HepG2 (cell line): ENCODE measurements around the gene ZDHHC3. TPM values are rescaled to one million over a fixed set of nuclear protein-coding genes. Genes with fewer than 3 reads are reported as not detected.

ENCODE experiments used
- ATAC-seq: fragments of 200-7000 bp; cut with Tn5 transposase; 3 replicates; pipeline ENCODE4 v1.9.1; 2020; ENCODE audit warnings: mild to moderate bottlenecking, moderate library complexity
- BruUV-seq: library from RNA; stranded (reverse); fragments of 400-500 nt; replicated peaks from 2 replicates; lab custom pipeline; 2021; lab: Mats Ljungman, UMichigan
- CTCF ChIA-PET: fragments of 300-600 bp; formaldehyde crosslinking; extraction: SDS; loops from one replicate; lab custom pipeline; 2021; ENCODE audit warnings: low total read pairs, inconsistent platforms, low intra/inter-chr PET ratio; lab: Yijun Ruan, JAX
- POLR2A ChIA-PET: fragments of 350-600 bp; sonication (Branson Sonifier 250); formaldehyde crosslinking; loops from one replicate; lab custom pipeline; 2020; ENCODE audit warnings: antibody characterized with exemption, inconsistent platforms; lab: Yijun Ruan, JAX
- DNase-seq: peaks from one replicate; pipeline ENCODE4 v3.0.0-alpha.2; 2015; ENCODE audit warnings: low spot score
- FAIRE-seq: peaks from 3 replicates; lab custom pipeline; 2011; peaks lifted over from hg19 to GRCh38; lab: Jason Lieb, UNC
- H2AFZ ChIP-seq: one replicate; pipeline ENCODE4 v1.6.1; 2011; ENCODE audit warnings: low read length, inconsistent platforms
- H3K27ac ChIP-seq: fragments of 300-600 bp; 3 replicates; pipeline ENCODE4 v1.8.0; 2011; ENCODE audit warnings: mixed run types, mild to moderate bottlenecking, mixed read lengths, low read length, inconsistent platforms; ENCODE audit not compliant: insufficient read depth; ENCODE audit errors: extremely low read length
- H3K27me3 ChIP-seq, 2 experiments: fragments of 200-600 bp in 1 of 2; 2 replicates in 1 of 2; 3 replicates in 1 of 2; pipeline versions ENCODE4 v1.6.0 to v1.8.0; 2011; ENCODE audit warnings: low read length in 2 of 2, mild to moderate bottlenecking in 2 of 2, moderate library complexity in 2 of 2, inconsistent platforms in 1 of 2; ENCODE audit not compliant: insufficient read depth in 2 of 2, control insufficient read depth in 1 of 2
- H3K36me3 ChIP-seq, 2 experiments: fragments of 200-600 bp in 1 of 2; replicated peaks in 1 of 2; 2 replicates in 1 of 2; 3 replicates in 1 of 2; pipeline versions ENCODE4 v1.5.1 to v1.8.0; 2011; ENCODE audit warnings: low read length in 2 of 2, inconsistent platforms in 1 of 2; ENCODE audit not compliant: insufficient read depth in 2 of 2, control insufficient read depth in 1 of 2
- H3K4me1 ChIP-seq: 2 replicates; pipeline ENCODE4 v1.5.1; 2012; ENCODE audit warnings: low read length, inconsistent platforms; ENCODE audit not compliant: insufficient read depth
- H3K4me2 ChIP-seq: 2 replicates; pipeline ENCODE4 v1.6.0; 2011; ENCODE audit warnings: low read depth, low read length, inconsistent platforms
- H3K4me3 ChIP-seq, 3 experiments: fragments of 200-600 bp in 1 of 3; sonication (generic), shearing (Covaris generic) in 1 of 3; replicated peaks in 1 of 3; 2 replicates each; pipeline ENCODE4 v1.5.1; 2011 to 2016; ENCODE audit warnings: low read length in 3 of 3, inconsistent platforms in 2 of 3, low read depth in 2 of 3, mild to moderate bottlenecking in 2 of 3, control low read depth in 1 of 3, mixed read lengths in 1 of 3; ENCODE audit not compliant: insufficient read depth in 1 of 3
- H3K79me2 ChIP-seq: one replicate; pipeline ENCODE4 v1.6.1; 2011; ENCODE audit warnings: low read length, inconsistent platforms; ENCODE audit not compliant: insufficient read depth
- H3K9ac ChIP-seq: 2 replicates; pipeline ENCODE4 v1.6.0; 2011; ENCODE audit warnings: mild to moderate bottlenecking, low read depth, low read length, inconsistent platforms; ENCODE audit not compliant: insufficient read depth
- H3K9me3 ChIP-seq: 2 replicates; pipeline ENCODE4 v1.5.1; 2012; ENCODE audit warnings: mild to moderate bottlenecking, low read length
- H4K20me1 ChIP-seq: 2 replicates; pipeline ENCODE4 v1.6.0; 2011; ENCODE audit warnings: inconsistent platforms, mild to moderate bottlenecking, low read length, moderate library complexity; ENCODE audit not compliant: insufficient read depth
- FOXP1 ChIP-seq, 2 experiments: fragments of 450-650 bp in 1 of 2; IDR thresholded peaks; 2 replicates each; pipeline ENCODE4 v1.6.1; 2017 to 2018; ENCODE audit warnings: antibody characterized with exemption in 1 of 2
- MBNL3 ChIP-seq: fragments of 250-450 bp; sonication (Bioruptor Pico); conservative IDR thresholded peaks from 2 replicates; pipeline ENCODE4 v1.8.0; 2022; ENCODE audit warnings: mild to moderate bottlenecking, inconsistent platforms
- MTERF4 ChIP-seq: sonication (generic); formaldehyde crosslinking; IDR thresholded peaks from 2 replicates; pipeline ENCODE4 v1.8.0; 2023; ENCODE audit warnings: mild to moderate bottlenecking, missing genetic modification reagents
- POLR2A ChIP-seq, 2 experiments: IDR thresholded peaks; 2 replicates each; pipeline ENCODE4 v1.6.1; 2011; ENCODE audit warnings: low read depth in 2 of 2, low read length in 2 of 2, mild to moderate bottlenecking in 1 of 2, moderate library complexity in 1 of 2; ENCODE audit not compliant: insufficient read depth in 1 of 2
- PRDM4 ChIP-seq: sonication (generic); formaldehyde crosslinking; IDR thresholded peaks from 2 replicates; pipeline ENCODE4 v1.9.0; 2021; ENCODE audit warnings: missing genetic modification reagents, borderline replicate concordance
- RBM22 ChIP-seq: fragments of 200-400 bp; formaldehyde crosslinking; optimal IDR thresholded peaks from 2 replicates; pipeline ENCODE3; 2017; ENCODE audit warnings: mild to moderate bottlenecking, low read length, moderate library complexity
- ZNF3 ChIP-seq: IDR thresholded peaks from 2 replicates; pipeline ENCODE4 v1.7.0; 2017; ENCODE audit warnings: inconsistent platforms
- ZSCAN12 ChIP-seq: sonication (generic); formaldehyde crosslinking; IDR thresholded peaks from 2 replicates; pipeline ENCODE4 v1.9.0; 2021; ENCODE audit warnings: mild to moderate bottlenecking, missing genetic modification reagents
- WGBS: methylation state at CpG from one replicate; pipeline ENCODE4 v1.1.6; 2017; ENCODE audit warnings: low lambda C conversion rate; 5-methylcytosine and 5-hydroxymethylcytosine counted together
- in situ Hi-C: cut with HindIII; loops from 2 replicates; pipeline ENCODE4 v1.10.0; 2017; ENCODE audit warnings: low pct_unique_long_range_greater_than_20kb; ENCODE audit not compliant: extremely low pct_ligation_motif_present
- intact Hi-C: fragments of 100-400 bp; cut with micrococcal nuclease; formaldehyde crosslinking; loops from one replicate; pipeline ENCODE4 v1.10.0; 2022; ENCODE audit not compliant: unreplicated experiment
- polyA plus RNA-seq, 8 experiments: library from polyadenylated mRNA; depleted of rRNA in 3 of 8; stranded (reverse) in 7 of 8; unstranded in 1 of 8; fragments of >200 nt; fragmentation: Illumina TruSeq in 4 of 8; extraction: Trizol in 4 of 8; gene quantifications; 2 replicates each; pipeline versions ENCODE4 v1.2.1 to v1.2.3, GENCODE V29; 2011 to 2016; ENCODE audit warnings: low read depth in 4 of 8, missing spikeins in 1 of 8, mixed read lengths in 1 of 8; ENCODE audit not compliant: insufficient read depth in 1 of 8
- total RNA-seq, 5 experiments: library from RNA; depleted of rRNA; stranded (reverse); fragments of >200 nt; fragmentation: Illumina TruSeq; extraction: Trizol; gene quantifications; 2 replicates each; pipeline ENCODE4 v1.2.3, GENCODE V29; 2016; ENCODE audit warnings: low read depth in 1 of 5

ZDHHC3 gene
- total and polyA plus RNA-seq, 2 of the 13 experiments (the other 11 are each of a cell fraction or from before 2014, with no cell fraction given), result 44.1 to 65.7 TPM

DNA sequence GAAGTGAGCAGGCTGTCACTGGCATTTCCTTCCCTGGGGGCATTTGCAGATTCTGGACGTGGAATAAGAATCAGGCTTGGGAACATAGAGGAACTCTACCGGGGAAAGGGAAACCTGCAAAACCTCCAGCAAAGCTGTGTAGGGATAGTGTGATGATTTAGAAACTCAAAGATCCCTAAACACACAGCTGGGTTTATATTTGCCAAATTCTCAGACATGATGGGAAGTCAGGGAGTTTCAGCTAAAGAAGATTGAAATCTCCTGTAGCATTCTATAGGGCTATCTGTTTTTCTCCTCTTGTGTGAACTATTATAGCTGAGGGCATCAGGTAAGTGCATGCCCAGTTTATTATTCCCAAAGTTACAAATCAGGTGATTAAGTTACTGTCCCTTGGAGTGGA lies 40.9 kb upstream of the ZDHHC3 start:
- intact Hi-C loops (no loop called here), in situ Hi-C loops (no loop called here)
- TF ChIP-seq PRDM4 (CRISPR knock-in tag) (no peak), POLR2A (IDR thresholded peaks at IDR 0.05; ENCODE audit: insufficient read depth in 1 of 2, low read depth in 2 of 2, low read length in 2 of 2) (0 out of 4 replicates have a peak, but pooled peaks of 1 of the 2 experiments have one; percentile 5), ZSCAN12 (CRISPR knock-in tag) (no peak)
- Histone ChIP-seq H3K9me3 (no peaks in the 10 kb centered on the region), H3K27me3 (no peaks in the 10 kb centered on the region), H3K4me2 (no peak overlapping the region), H3K4me3 (no peak overlapping the region), H3K27ac (no peak overlapping the region), H3K9ac (no peak overlapping the region), H3K4me1 (0 out of 2 replicates have a peak, but pooled peaks cover 4% of the 10 kb centered on the region), H3K79me2 (no peaks in the 10 kb centered on the region), H2AFZ (no peak overlapping the region), H3K36me3 (peaks cover 5 to 16% of the 10 kb centered on the region in 2 experiments; a peak in 4 of 5 replicates), H4K20me1 (no peaks in the 10 kb centered on the region)
- POLR2A ChIA-PET, result no interaction called here
- BruUV-seq, result no TSS peak
- ATAC-seq (no peak), DNase-seq (no peak), FAIRE-seq (no peak)
- CTCF ChIA-PET, result no interaction called here
- WGBS, result 97% methylated on average over 2 of the region's 2 CpGs

- H3K79me2 ChIP-seq, result no peaks in the 10 kb centered on the region
- FAIRE-seq (no peak), ATAC-seq (no peak), DNase-seq (no peak)
- no peaks in the 10 kb centered on the region for H3K27me3 ChIP-seq
- no peak overlapping the region for H3K9ac ChIP-seq
- in situ Hi-C loops, result no loop called here
- no TSS peak for BruUV-seq
- no peak overlapping the region for H3K4me2 ChIP-seq
- no peaks in the 10 kb centered on the region for H4K20me1 ChIP-seq
- TF ChIP-seq MTERF4 (CRISPR knock-in tag), result no peak
- no peak for TF ChIP-seq ZNF3
- TF ChIP-seq FOXP1 (IDR thresholded peaks at IDR 0.05), result no peak
- TF ChIP-seq FOXP1 (CRISPR knock-in tag; IDR thresholded peaks at IDR 0.05), result no peak
- TF ChIP-seq MBNL3 (CRISPR knock-in tag), result no peak
- TF ChIP-seq RBM22, result no peak
- H3K9me3 ChIP-seq, result no peaks in the 10 kb centered on the region
- CTCF ChIA-PET, result no interaction called here
- intact Hi-C loops, result no loop called here
- H3K27ac ChIP-seq, result no peak overlapping the region
- POLR2A ChIA-PET, result no interaction called here
- peaks cover 11 to 55% of the 10 kb centered on the region in 2 experiments; a peak in 4 of 5 replicates for H3K36me3 ChIP-seq
- H2AFZ ChIP-seq, result no peak overlapping the region
- no peak overlapping the region for H3K4me3 ChIP-seq
- H3K4me1 ChIP-seq, result 0 out of 2 replicates have a peak, but pooled peaks cover 4% of the 10 kb centered on the region
- 98% methylated on average over 4 of the region's 4 CpGs for WGBS
Observed at GRCh38 chr3:45012577-45012976, 36.6 kb upstream of the ZDHHC3 start.
